Esophagus squamous epithelium (tissue), 5 donors: ENCODE data around the gene MESP1. TPM values are rescaled to one million over a fixed set of nuclear protein-coding genes. Genes with fewer than 3 reads are reported as not detected.

Experiments
- DNase-seq: peaks from one replicate; lab custom pipeline; 2025; lab: John Stamatoyannopoulos, UW
- H3K27ac ChIP-seq, 4 donors: fragments of 200-600 bp; sonication (generic); one replicate each; pipeline ENCODE4 v1.5.1; 2016 to 2019; ENCODE audit warnings: mild to moderate bottlenecking in 1 of 4
- H3K27me3 ChIP-seq, 4 donors: fragments of 200-600 bp; sonication (generic); 1 replicate in 3 of 4; 2 replicates in 1 of 4; pipeline versions ENCODE4 v1.5.1 to v1.6.0; 2017 to 2021; ENCODE audit warnings: antibody characterized with exemption in 1 of 4
- H3K36me3 ChIP-seq, 3 donors: fragments of 200-600 bp; sonication (generic); one replicate each; pipeline ENCODE4 v1.5.1; 2016 to 2019
- H3K4me1 ChIP-seq, 3 donors: fragments of 200-600 bp; sonication (generic); one replicate each; pipeline ENCODE4 v1.5.1; 2017 to 2019
- H3K4me3 ChIP-seq, 4 donors: fragments of 200-600 bp; sonication (generic); 1 replicate in 3 of 4; 2 replicates in 1 of 4; pipeline ENCODE4 v1.5.1; 2016 to 2019; ENCODE audit warnings: mild to moderate bottlenecking in 2 of 4, moderate library complexity in 1 of 4
- H3K9me3 ChIP-seq, 3 donors: fragments of 200-600 bp; sonication (generic); one replicate each; pipeline ENCODE4 v1.5.1; 2016 to 2019
- CTCF ChIP-seq, 6 experiments: fragments of 450-650 bp in 4 of 6; fragments of 200-600 bp in 2 of 6; sonication (generic) in 2 of 6; IDR thresholded peaks; one replicate each; pipeline ENCODE4 v1.5.1; 2016 to 2019; ENCODE audit warnings: antibody characterized with exemption in 6 of 6, mild to moderate bottlenecking in 4 of 6, moderate library complexity in 4 of 6
- POLR2A ChIP-seq, 4 donors: fragments of 450-650 bp; IDR thresholded peaks; one replicate each; pipeline ENCODE4 v1.6.1; 2017; ENCODE audit warnings: antibody characterized with exemption in 4 of 4, mild to moderate bottlenecking in 4 of 4, moderate library complexity in 3 of 4
- WGBS, 2 donors: methylation state at CpG; one replicate each; pipeline ENCODE4 v1.1.5; 2018; 5-methylcytosine and 5-hydroxymethylcytosine counted together
- intact Hi-C: fragments of 100-400 bp; cut with DNase I; formaldehyde crosslinking; loops from one replicate; pipeline ENCODE4 v1.15.0; 2022
- total RNA-seq, 4 donors: library from RNA; depleted of rRNA; stranded (reverse); fragments of >200 nt; gene quantifications; one replicate each; pipeline ENCODE4 v1.1.0, GENCODE V29; 2016
- donor health status: DM: yes; HTN: yes; CAD: no.

Gene MESP1
- total RNA-seq, 4 donors from 2014 or later, result 0.23 to 0.42 TPM; not detected in 2

GRCh38 chr15:89749054-89749453 is 2.0 kb downstream of the MESP1 start:
- no peak for TF ChIP-seq CTCF (IDR thresholded peaks at IDR 0.05)
- no peak for TF ChIP-seq POLR2A (IDR thresholded peaks at IDR 0.05)
- intact Hi-C loops, result no loop called here
- peaks cover 0 to 35% (median 0%) of the 10 kb centered on the region in 4 donors for H3K27me3 ChIP-seq
- no peak overlapping the region for H3K27ac ChIP-seq
- 83 to 87% methylated on average over 5 to 6 of the region's 7 CpGs for WGBS, 2 donors
- peaks cover 13 to 37% (median 23%) of the 10 kb centered on the region in 3 donors for H3K4me1 ChIP-seq
- DNase-seq, result no peak
- no peak overlapping the region for H3K4me3 ChIP-seq
- H3K9me3 ChIP-seq, result no peaks in the 10 kb centered on the region
- H3K36me3 ChIP-seq, result no peaks in the 10 kb centered on the region

GRCh38 chr15:89747708-89748682 is 3.1 kb downstream of the MESP1 start:
- no peak overlapping the region for H3K4me3 ChIP-seq
- H3K27me3 ChIP-seq, result peaks cover 0 to 35% (median 0%) of the 10 kb centered on the region in 4 donors
- WGBS, 2 donors, result 55 to 65% methylated on average over 10 to 12 of the region's 28 CpGs
- no peaks in the 10 kb centered on the region for H3K9me3 ChIP-seq
- no peak overlapping the region for H3K27ac ChIP-seq
- TF ChIP-seq CTCF (IDR thresholded peaks at IDR 0.05) (no peak), POLR2A (IDR thresholded peaks at IDR 0.05) (no peak)
- peaks cover 13 to 37% (median 23%) of the 10 kb centered on the region in 3 donors for H3K4me1 ChIP-seq
- DNase-seq, result no peak
- intact Hi-C loops, result no loop called here
- no peaks in the 10 kb centered on the region for H3K36me3 ChIP-seq

- 57 to 64% methylated on average over 7 to 8 of the region's 9 CpGs for WGBS, 2 donors
- Histone ChIP-seq H3K4me1 (peaks cover 10 to 24% (median 13%) of the 10 kb centered on the region in 3 donors), H3K27me3 (peaks cover 0 to 35% (median 0%) of the 10 kb centered on the region in 4 donors), H3K4me3 (no peak overlapping the region), H3K27ac (no peak overlapping the region), H3K36me3 (no peaks in the 10 kb centered on the region), H3K9me3 (no peaks in the 10 kb centered on the region)
- intact Hi-C loops, result no loop called here
- no peak for TF ChIP-seq POLR2A (IDR thresholded peaks at IDR 0.05)
- no peak for TF ChIP-seq CTCF (IDR thresholded peaks at IDR 0.05)
- no peak for DNase-seq
These were observed 4.7 kb downstream of the MESP1 start for GRCh38 chr15:89746386-89746780.

- 0 to 17% methylated on average over 1 of the region's 1 CpG for WGBS, 2 donors
- H3K4me1 ChIP-seq, result peaks cover 7 to 18% (median 9%) of the 10 kb centered on the region in 3 donors
- TF ChIP-seq POLR2A (IDR thresholded peaks at IDR 0.05) (no peak), CTCF (IDR thresholded peaks at IDR 0.05) (no peak)
- H3K9me3 ChIP-seq, result no peaks in the 10 kb centered on the region
- intact Hi-C loops, result no loop called here
- peaks cover 0 to 35% (median 0%) of the 10 kb centered on the region in 4 donors for H3K27me3 ChIP-seq
- H3K4me3 ChIP-seq, result no peak overlapping the region
- no peaks in the 10 kb centered on the region for H3K36me3 ChIP-seq
- DNase-seq, result no peak
- no peak overlapping the region for H3K27ac ChIP-seq
These were observed 5.3 kb downstream of the MESP1 start for GRCh38 chr15:89745768-89746167.

GRCh38 chr15:89745131-89745530 is 5.9 kb downstream of the MESP1 start:
- Histone ChIP-seq H3K27me3 (peaks cover 0 to 32% (median 0%) of the 10 kb centered on the region in 4 donors), H3K36me3 (no peaks in the 10 kb centered on the region), H3K9me3 (no peaks in the 10 kb centered on the region), H3K4me3 (no peak overlapping the region), H3K4me1 (peaks cover 4 to 14% (median 4%) of the 10 kb centered on the region in 3 donors), H3K27ac (no peak overlapping the region)
- no peak for DNase-seq
- TF ChIP-seq POLR2A (IDR thresholded peaks at IDR 0.05) (no peak), CTCF (IDR thresholded peaks at IDR 0.05) (no peak)
- WGBS, 2 donors, result 80% methylated on average over 9 of the region's 13 CpGs; no CpG with 5 or more reads in 1 of the 2 donors
- intact Hi-C loops, result no loop called here
